Activated T-cell treated with anti-CD3 and anti-CD28 coated beads, Interleukin-2, amount 50 U/mL, for 24 hours (primary cell): Measurements from ENCODE around the gene CLIC5.

Experiments
- DNase-seq: peaks from one replicate; pipeline ENCODE4 v3.0.0-alpha.2; 2020
- H3K27ac Mint-ChIP-seq: 2 replicates; pipeline ENCODE4 v1.8.0; 2020; ENCODE audit warnings: mild to moderate bottlenecking, mixed read lengths
- H3K27me3 Mint-ChIP-seq: 2 replicates; pipeline ENCODE4 v1.8.0; 2020; ENCODE audit warnings: mixed read lengths
- H3K36me3 Mint-ChIP-seq: 2 replicates; pipeline ENCODE4 v1.8.0; 2020; ENCODE audit warnings: low read depth, mixed read lengths
- H3K4me1 Mint-ChIP-seq: 2 replicates; pipeline ENCODE4 v1.8.0; 2020; ENCODE audit warnings: low read depth, mixed read lengths
- H3K4me3 Mint-ChIP-seq: 2 replicates; pipeline ENCODE4 v1.8.0; 2020; ENCODE audit warnings: mild to moderate bottlenecking, moderate library complexity, mixed read lengths
- H3K9me3 Mint-ChIP-seq: 2 replicates; pipeline ENCODE4 v1.8.0; 2020; ENCODE audit warnings: mixed read lengths

The CLIC5 gene

GRCh38 chr6:45991189-45991588 lies 24.5 kb downstream of the CLIC5 start:
- Mint-ChIP-seq H3K27me3 (no peaks in the 10 kb centered on the region), H3K36me3 (no peaks in the 10 kb centered on the region), H3K4me1 (peaks cover 5% of the 10 kb centered on the region), H3K27ac (no peak overlapping the region), H3K9me3 (no peaks in the 10 kb centered on the region), H3K4me3 (no peak overlapping the region)
- DNase-seq: no peak

GRCh38 chr6:45990162-45990561 lies 25.5 kb downstream of the CLIC5 start:
- H3K27ac Mint-ChIP-seq: no peak overlapping the region
- no peak for DNase-seq
- peaks cover 5% of the 10 kb centered on the region for H3K4me1 Mint-ChIP-seq
- H3K9me3 Mint-ChIP-seq: peaks cover 4% of the 10 kb centered on the region
- no peaks in the 10 kb centered on the region for H3K36me3 Mint-ChIP-seq
- no peak overlapping the region for H3K4me3 Mint-ChIP-seq
- no peaks in the 10 kb centered on the region for H3K27me3 Mint-ChIP-seq

- peaks cover 5% of the 10 kb centered on the region for H3K4me1 Mint-ChIP-seq
- no peaks in the 10 kb centered on the region for H3K27me3 Mint-ChIP-seq
- peaks cover 4% of the 10 kb centered on the region for H3K9me3 Mint-ChIP-seq
- DNase-seq: no peak
- H3K36me3 Mint-ChIP-seq: no peaks in the 10 kb centered on the region
- H3K27ac Mint-ChIP-seq: no peak overlapping the region
- H3K4me3 Mint-ChIP-seq: no peak overlapping the region
These were observed 27.0 kb downstream of the CLIC5 start for GRCh38 chr6:45988635-45989034.

- Mint-ChIP-seq H3K27me3 (no peaks in the 10 kb centered on the region), H3K4me3 (no peak overlapping the region), H3K36me3 (no peaks in the 10 kb centered on the region), H3K9me3 (peaks cover 4% of the 10 kb centered on the region), H3K4me1 (peaks cover 5% of the 10 kb centered on the region), H3K27ac (no peak overlapping the region)
- no peak for DNase-seq
These were observed 27.8 kb downstream of the CLIC5 start for GRCh38 chr6:45987856-45988255.

GRCh38 chr6:45986746-45987274 lies 28.9 kb downstream of the CLIC5 start:
- peaks cover 4% of the 10 kb centered on the region for H3K9me3 Mint-ChIP-seq
- H3K4me3 Mint-ChIP-seq: no peak overlapping the region
- no peak overlapping the region for H3K27ac Mint-ChIP-seq
- no peak for DNase-seq
- H3K27me3 Mint-ChIP-seq: no peaks in the 10 kb centered on the region
- peaks cover 5% of the 10 kb centered on the region for H3K4me1 Mint-ChIP-seq
- no peaks in the 10 kb centered on the region for H3K36me3 Mint-ChIP-seq

- DNase-seq: no peak
- Mint-ChIP-seq H3K36me3 (no peaks in the 10 kb centered on the region), H3K4me3 (no peak overlapping the region), H3K4me1 (peaks cover 1% of the 10 kb centered on the region), H3K27ac (no peak overlapping the region), H3K9me3 (peaks cover 4% of the 10 kb centered on the region), H3K27me3 (no peaks in the 10 kb centered on the region)
These were observed 30.8 kb downstream of the CLIC5 start for GRCh38 chr6:45984788-45985425.

GRCh38 chr6:45984347-45984746 lies 31.3 kb downstream of the CLIC5 start:
- Mint-ChIP-seq H3K27ac (no peak overlapping the region), H3K36me3 (no peaks in the 10 kb centered on the region), H3K4me3 (no peak overlapping the region), H3K27me3 (no peaks in the 10 kb centered on the region), H3K4me1 (no peaks in the 10 kb centered on the region), H3K9me3 (peaks cover 4% of the 10 kb centered on the region)
- no peak for DNase-seq

GRCh38 chr6:45983062-45983461 lies 32.6 kb downstream of the CLIC5 start:
- Mint-ChIP-seq H3K4me1 (no peaks in the 10 kb centered on the region), H3K4me3 (no peak overlapping the region), H3K27ac (no peak overlapping the region), H3K27me3 (no peaks in the 10 kb centered on the region), H3K36me3 (no peaks in the 10 kb centered on the region), H3K9me3 (peaks cover 4% of the 10 kb centered on the region)
- no peak for DNase-seq

GRCh38 chr6:45982280-45983036 lies 33.2 kb downstream of the CLIC5 start:
- Mint-ChIP-seq H3K9me3 (peaks cover 4% of the 10 kb centered on the region), H3K36me3 (no peaks in the 10 kb centered on the region), H3K4me1 (no peaks in the 10 kb centered on the region), H3K4me3 (no peak overlapping the region), H3K27ac (no peak overlapping the region), H3K27me3 (no peaks in the 10 kb centered on the region)
- no peak for DNase-seq

- no peaks in the 10 kb centered on the region for H3K36me3 Mint-ChIP-seq
- no peaks in the 10 kb centered on the region for H3K4me1 Mint-ChIP-seq
- no peak for DNase-seq
- no peak overlapping the region for H3K4me3 Mint-ChIP-seq
- no peak overlapping the region for H3K27ac Mint-ChIP-seq
- no peaks in the 10 kb centered on the region for H3K27me3 Mint-ChIP-seq
- peaks cover 4% of the 10 kb centered on the region for H3K9me3 Mint-ChIP-seq
These were observed 34.6 kb downstream of the CLIC5 start for GRCh38 chr6:45981046-45981445.

GRCh38 chr6:45979311-45979710 lies 36.3 kb downstream of the CLIC5 start:
- H3K36me3 Mint-ChIP-seq: no peaks in the 10 kb centered on the region
- H3K9me3 Mint-ChIP-seq: no peaks in the 10 kb centered on the region
- H3K4me3 Mint-ChIP-seq: no peak overlapping the region
- no peak for DNase-seq
- no peaks in the 10 kb centered on the region for H3K4me1 Mint-ChIP-seq
- no peaks in the 10 kb centered on the region for H3K27me3 Mint-ChIP-seq
- H3K27ac Mint-ChIP-seq: no peak overlapping the region

GRCh38 chr6:45974596-45974995 lies 41.1 kb downstream of the CLIC5 start:
- Mint-ChIP-seq H3K4me3 (no peak overlapping the region), H3K9me3 (no peaks in the 10 kb centered on the region), H3K4me1 (peaks cover 13% of the 10 kb centered on the region), H3K27ac (no peak overlapping the region), H3K27me3 (no peaks in the 10 kb centered on the region), H3K36me3 (no peaks in the 10 kb centered on the region)
- no peak for DNase-seq

GRCh38 chr6:45972795-45973503 lies 42.7 kb downstream of the CLIC5 start:
- DNase-seq: no peak
- H3K27ac Mint-ChIP-seq: no peak overlapping the region
- H3K4me1 Mint-ChIP-seq: peaks cover 15% of the 10 kb centered on the region
- H3K36me3 Mint-ChIP-seq: no peaks in the 10 kb centered on the region
- no peaks in the 10 kb centered on the region for H3K27me3 Mint-ChIP-seq
- H3K9me3 Mint-ChIP-seq: no peaks in the 10 kb centered on the region
- no peak overlapping the region for H3K4me3 Mint-ChIP-seq

- no peak overlapping the region for H3K4me3 Mint-ChIP-seq
- no peaks in the 10 kb centered on the region for H3K27me3 Mint-ChIP-seq
- H3K36me3 Mint-ChIP-seq: no peaks in the 10 kb centered on the region
- no peak overlapping the region for H3K27ac Mint-ChIP-seq
- no peaks in the 10 kb centered on the region for H3K9me3 Mint-ChIP-seq
- peaks cover 15% of the 10 kb centered on the region for H3K4me1 Mint-ChIP-seq
- DNase-seq: no peak
These were observed 44.4 kb downstream of the CLIC5 start for GRCh38 chr6:45971287-45971686.

- DNase-seq: no peak
- Mint-ChIP-seq H3K27me3 (no peaks in the 10 kb centered on the region), H3K27ac (no peak overlapping the region), H3K36me3 (no peaks in the 10 kb centered on the region), H3K4me1 (peaks cover 15% of the 10 kb centered on the region), H3K9me3 (no peaks in the 10 kb centered on the region), H3K4me3 (no peak overlapping the region)
These were observed 45.3 kb downstream of the CLIC5 start for GRCh38 chr6:45970326-45970725.
